Activated CD4-positive, alpha-beta T cell treated with anti-CD3 and anti-CD28 coated beads, Interleukin-2, Interleukin-6, amounts not matched to agents 100 ng/mL and 50 ng/mL, durations not matched to agents 16 hours and 8 hours (primary cell): ENCODE data around the gene JAGN1.
"Not testable (repeated sequence)": the region's sequence is repeated elsewhere in the genome, so short reads cannot be mapped to it uniquely, and the experiment has no call there.

Source experiments
- DNase-seq: peaks from one replicate; pipeline ENCODE4 v3.0.0-alpha.2; 2020

JAGN1 gene

DNA sequence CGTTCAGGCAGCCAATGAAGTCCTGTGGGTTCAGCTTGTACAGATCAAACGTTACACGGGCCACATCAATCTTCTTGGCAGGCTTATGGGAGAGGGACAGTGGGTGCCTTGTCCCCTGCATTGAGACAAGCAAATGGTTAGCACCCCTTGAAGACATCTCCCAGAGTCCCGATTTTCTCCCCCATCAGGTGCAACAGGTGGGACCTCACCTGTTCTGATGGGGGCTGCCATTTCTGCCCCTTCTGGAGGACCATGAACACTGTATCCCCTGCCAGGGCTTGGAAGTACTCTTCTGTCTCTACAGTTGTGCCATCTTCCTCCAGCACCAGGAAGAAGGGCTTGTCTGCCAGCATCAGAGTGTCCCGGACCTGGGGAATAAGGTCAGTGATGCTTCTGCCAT is 20.5 kb upstream of the JAGN1 start:
- no peak for DNase-seq

DNA sequence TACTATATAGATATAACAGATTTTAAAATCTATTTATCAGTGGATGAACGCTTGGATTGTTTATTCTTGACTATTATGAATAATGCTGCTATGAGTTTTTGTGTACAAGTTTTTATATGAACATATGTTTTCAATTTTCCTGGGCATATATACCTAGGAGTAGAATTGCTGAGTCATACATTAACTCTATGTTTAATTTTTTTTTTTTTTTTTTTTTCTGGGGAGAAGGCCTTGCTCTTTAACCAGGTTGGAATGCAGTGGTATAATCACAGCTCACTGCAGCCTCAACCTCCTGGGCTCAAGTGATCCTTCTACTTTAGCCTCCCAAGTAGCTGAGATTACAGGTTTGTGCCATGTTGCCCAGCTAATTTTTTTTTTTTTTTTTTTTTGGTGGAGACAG is 19.4 kb upstream of the JAGN1 start:
- no peak for DNase-seq

DNA sequence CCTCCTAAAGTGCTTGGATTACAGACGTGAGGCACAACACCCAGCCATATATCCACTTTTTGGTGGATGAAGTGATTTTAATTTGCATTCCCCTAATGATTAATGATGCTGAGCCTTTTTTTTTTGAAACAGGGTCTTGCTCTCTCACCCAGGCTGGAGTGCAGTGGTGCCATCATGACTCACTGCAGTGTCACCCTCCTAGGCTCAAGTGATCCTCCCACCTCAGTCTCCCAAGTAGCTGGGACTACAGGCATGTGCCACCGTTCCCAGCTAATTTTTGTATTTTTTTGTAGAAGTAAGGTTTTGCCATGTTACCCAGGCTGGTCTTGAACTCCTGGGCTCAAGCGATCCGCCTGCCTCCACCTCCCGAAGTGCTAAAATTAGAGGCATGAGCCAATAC is 18.3 kb upstream of the JAGN1 start:
- DNase-seq: not testable (repeated sequence)

DNA sequence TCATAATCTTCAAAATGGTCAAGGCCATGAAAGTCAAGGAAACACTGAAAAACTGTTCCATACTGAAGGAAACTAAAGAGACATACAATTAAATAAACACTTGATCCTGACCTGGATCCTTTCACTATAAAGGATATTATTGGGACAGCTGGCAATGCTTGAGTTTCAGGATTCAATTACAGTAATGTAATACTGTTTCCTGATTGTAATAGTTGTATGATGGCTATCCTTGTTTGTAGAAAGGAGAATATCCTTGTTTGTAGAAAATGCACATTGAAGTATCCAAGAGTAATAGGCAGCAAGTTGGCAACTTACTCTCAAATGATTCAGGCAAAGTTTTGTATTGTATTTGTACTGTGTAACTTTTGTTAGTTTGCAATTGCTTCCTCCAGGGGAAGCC is 15.0 kb upstream of the JAGN1 start:
- DNase-seq: no peak

DNA sequence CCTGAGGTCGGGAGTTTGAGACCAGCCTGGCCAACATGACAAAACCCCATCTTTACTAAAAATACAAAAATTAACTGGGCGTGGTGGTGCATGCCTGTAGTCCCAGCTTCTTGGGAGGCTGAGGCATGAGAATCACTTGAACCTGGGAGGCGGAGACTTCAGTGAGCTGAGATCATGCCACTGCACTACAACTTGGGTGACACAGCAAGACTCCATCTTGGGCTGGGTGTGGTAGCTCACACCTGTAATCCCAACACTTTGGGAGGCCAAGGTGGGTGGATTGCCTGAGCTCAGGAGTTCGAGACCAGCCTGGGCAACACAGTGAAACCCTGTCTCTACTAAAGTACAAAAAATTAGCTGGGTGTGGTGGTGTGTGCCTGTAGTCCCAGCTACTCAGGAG is 14.2 kb upstream of the JAGN1 start:
- DNase-seq: not testable (repeated sequence)

DNA sequence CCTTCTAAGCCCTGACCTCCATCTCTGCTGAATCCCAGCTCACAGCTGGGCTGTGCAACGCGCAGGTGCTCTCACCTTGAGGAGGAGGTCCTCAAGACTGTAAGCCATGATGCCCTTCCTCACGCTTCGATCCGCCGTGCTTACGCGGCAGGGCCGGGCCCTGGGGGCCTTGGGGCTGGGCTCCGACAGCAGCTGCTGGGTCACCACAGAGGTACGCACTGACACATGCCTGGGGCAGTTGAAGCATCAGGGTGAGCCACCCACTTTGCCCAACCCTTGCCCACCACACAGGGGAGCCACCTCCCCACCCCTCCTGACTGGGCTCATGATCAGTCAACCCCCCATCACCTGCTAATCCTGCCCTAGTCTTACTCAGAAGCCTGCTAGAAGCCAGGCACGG is 13.4 kb upstream of the JAGN1 start:
- no peak for DNase-seq

DNA sequence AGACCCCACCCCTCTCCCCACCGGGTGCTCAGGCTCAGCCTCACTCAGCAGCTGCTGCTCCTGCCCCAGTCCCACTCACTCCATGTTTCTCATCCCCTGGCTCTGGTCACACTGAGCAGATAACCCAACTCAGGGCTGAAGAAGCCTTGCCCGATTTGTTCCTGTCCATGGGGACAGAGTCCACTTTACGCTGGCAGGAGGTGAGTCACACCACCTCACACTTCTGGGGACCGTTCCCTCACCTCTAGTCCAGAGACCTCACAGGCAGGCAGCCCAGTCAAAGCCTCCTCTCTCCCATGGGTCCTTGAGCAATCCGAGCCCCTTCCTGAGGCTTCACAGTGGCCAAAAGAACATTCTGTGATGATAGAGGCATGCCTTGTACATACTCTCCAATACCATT is 11.7 kb upstream of the JAGN1 start:
- no peak for DNase-seq

DNA sequence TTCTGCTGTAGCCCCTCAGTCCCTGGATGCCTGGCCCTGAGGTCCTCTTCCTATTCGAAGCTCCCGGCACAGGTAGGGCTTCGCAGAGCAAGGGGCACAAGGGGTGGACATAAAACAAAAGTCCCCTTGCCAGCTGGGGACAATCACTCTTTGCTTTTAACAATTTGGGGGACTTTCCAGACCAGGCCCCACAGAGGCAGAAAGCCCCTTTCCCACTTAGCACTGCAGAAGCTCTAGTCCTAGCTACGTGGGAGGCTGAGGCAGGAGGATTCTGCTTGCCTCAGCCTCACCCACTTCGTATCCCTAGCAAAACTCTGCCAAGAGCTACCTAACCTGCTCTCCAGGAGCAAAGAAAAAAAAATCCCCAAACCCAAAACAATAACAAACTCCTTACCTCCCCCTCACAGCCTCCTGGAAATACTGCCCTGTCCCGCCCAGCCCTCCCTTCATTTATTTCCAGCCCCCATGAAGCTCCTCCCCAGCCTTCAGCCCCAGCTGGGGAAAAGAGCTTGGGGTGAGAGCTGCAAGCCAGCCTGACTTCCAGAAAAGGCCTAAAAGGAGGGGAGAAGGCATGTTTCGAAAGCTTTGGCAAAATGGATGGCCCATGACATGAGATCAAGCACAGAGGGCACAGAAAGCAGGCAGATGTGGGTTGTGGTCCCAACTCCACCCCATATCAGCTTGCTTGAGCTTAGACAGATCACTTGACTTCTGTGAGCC is 10.4 kb upstream of the JAGN1 start, which contains the start of gene CIDEC:
CIDEC (minus strand) TSS at position 424 of the 720 bp plus-strand sequence. CDS start 1,767 bp downstream, outside the sequence.
- no peak for DNase-seq

DNA sequence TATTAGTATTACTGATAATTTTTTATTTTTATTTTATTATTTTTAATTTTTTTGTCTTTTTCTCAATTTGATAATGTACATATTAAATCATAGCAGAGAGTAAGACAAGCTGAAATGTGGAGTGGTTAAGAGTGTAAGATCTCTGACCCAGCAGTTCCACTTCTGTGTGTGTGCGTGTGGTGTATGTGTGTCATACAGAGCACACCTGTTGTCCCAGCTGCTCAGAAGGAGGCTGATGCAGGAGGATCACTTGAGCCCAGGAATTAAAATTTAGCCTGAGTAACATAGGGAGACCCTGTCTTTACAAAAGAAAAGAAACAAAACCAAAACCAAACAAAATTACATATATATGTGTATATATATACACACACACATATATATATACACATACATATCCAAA is 9.0 kb upstream of the JAGN1 start:
- DNase-seq: no peak

DNA sequence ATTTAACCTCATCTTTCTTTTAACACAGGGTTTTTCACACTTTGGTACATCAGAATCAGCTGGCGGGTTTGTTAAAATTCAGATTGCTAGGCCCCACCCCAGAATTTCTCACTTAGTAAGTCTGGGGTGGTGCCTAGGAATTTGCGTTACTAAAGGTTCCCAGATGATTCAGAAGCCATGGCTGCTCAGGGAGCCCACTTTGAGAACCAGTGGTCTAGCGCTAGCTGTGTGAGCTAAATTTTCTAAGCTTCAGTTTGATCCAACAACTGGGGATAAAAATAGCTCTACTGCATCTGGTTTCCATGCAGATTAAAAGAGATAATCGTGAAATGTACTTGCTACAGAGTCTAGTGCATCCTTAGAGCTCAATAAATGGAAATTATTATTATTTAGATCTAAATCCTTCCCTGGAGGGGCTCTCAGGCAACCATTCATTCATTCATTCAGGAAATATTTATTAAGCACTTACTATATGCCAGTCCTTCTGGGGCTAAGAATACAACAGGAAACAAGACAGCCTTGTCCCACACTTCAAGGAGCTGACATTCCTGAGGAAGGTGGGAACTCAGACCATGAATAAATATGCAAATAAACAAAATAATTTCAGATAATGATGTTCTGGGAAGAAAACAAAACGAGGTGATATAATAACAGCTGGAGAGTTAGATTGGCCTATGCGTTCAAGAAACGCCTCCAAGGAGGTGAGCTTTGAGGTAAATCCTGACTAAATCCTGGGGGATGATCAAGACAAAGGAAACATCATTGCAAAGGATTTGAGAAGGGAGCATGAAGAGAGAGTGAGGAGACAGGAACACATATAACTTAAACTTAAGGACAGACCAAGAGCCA is 6.5 kb upstream of the JAGN1 start:
- DNase-seq: no peak

DNA sequence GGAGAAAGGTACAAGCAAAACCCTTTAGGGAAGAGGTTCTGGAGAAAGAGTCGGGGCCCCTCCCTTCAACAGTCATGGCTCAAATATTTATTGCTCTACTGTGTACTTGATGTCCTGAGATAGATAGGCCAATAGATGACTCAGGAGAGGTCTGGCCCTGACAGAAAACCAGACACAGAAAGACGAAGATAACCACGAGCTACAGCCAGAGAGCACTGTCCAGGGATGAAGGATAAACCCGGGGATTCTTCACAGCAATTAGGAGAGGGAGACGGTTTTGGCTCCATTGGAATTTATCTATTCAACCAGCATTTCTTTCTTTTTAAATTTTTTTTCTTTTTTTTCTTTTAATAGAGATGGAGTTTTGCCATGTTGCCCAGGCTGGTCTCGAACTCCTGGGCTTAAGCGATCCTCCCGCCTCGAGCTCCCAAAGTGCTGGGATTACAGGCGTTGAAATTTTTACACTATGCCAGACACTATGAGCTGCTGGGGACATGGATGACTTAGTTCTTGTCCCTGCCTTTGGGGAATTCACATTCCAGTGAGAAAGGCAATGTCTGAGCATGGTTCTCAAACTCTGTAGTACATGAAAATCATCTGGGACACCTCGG is 5.8 kb upstream of the JAGN1 start:
- no peak for DNase-seq

DNA sequence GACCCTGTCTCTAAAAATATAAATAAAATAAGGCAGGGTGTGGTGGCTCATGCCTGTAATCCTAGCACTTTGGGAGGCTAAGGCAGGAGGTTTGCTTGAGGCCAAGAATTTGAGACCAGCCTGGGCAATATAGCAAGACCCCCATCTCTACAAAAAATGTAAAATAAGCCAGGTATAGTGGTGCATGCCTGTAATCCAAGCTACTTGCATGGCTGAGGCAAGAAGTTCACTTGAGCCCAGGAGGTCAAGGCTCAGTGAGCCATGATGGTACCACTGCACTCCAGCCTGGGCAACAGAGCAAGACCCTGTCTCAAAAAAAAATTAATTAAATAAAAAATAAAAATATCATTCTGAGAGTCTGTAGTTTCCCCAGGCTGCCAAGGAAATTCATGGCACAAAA is 4.1 kb upstream of the JAGN1 start:
- no peak for DNase-seq

DNA sequence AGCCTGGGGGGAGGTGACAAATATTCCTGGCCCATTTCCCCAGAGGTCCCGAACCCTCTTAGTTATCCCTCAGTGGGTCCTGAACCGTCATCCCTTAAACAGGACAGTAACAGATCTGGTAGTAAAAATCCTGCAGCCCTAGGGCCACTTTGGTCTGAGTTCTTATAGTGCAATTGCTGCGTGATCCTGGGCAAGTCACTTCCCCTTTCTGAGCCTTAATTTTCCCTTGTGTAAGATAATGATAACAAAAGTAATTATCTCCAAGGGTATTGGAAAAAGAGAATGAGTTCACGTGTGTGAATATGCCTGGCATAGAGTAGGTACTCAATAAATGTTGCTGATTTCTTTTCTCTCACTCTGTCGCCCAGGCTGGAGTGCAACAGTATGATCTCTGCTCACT is 2.9 kb upstream of the JAGN1 start:
- no peak for DNase-seq

DNA sequence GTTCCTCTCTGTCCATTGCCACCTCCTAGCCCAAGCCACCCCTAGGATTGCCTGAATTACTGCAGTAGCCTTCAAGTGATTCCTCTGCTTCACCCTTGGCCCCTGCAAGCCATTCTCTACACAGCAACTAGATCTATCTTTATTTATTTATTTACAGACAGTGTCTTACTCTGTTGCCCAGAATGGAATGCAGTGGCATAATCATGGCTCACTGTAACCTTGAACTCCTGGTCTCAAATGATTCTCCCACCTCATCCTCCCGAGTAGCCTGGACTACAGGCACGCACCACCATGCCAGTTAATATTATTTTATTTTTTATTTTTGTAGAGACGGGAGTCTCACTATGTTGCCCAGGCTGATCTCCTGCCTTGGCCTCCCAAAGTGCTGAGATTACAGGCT is 1.9 kb upstream of the JAGN1 start:
- DNase-seq: no peak

DNA sequence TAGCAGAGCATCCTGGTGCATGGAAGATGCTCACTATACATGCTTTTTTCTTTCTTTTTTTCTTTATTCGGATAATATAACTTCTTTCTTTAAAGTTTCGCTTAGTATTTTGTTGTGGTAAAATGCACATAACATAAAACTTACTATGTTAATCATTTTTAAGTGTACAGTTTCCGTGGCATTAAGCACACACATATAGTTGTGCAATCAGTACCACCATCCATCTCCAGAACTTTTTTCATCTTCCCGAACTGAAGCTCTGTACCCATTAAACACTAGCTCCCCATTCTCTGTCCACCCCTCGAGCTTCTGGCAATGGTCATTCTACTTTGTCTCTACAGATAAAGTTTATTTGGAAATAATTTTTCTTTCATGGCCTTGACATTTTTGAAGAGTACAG is 1.0 kb upstream of the JAGN1 start:
- DNase-seq: no peak

DNA sequence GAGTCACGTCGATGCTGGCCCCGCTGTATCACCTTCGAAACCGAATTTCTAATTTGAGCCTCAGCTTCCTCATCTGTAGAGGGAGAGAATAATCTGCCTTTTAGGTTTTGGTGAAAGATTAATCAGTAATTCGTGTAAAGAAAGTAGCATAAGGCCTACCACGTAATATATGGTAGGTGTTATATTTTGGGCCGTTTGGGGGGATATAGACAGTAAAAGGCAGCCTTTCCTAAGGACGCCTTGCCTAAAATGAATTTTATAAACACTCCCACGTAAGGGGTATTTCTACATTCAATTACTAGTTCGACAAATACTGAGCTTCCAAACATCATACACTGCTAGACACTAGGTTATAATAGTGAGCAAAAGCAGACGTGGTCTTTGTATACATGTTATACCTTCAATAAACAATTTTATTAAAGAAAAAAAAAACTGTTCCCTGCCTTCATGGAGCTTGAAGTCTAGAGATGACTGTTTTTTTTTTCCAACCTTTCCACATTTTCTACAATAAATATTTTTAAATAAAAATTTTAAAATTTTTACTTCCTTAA is 737 bp downstream of the JAGN1 start:
- DNase-seq: no peak

DNA sequence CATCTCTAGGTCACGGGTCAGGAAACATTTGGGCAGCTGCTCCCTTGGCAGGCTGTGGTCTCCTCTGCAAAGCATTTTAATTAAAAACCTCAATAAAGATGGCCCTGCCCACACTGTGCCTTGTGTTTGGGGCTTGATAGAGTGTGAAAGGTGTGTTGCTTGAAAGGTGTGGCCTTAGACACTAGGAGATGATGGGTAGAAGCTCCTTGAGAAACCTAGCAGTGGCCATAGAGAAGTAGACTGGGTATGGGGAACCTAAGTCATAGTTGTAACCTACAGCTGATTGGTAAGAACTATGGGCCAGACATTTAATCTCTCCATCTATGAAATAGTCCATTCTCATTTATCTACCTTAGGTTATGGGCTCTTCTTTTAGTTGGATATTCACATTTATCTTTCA is 3.3 kb downstream of the JAGN1 start:
- no peak for DNase-seq

DNA sequence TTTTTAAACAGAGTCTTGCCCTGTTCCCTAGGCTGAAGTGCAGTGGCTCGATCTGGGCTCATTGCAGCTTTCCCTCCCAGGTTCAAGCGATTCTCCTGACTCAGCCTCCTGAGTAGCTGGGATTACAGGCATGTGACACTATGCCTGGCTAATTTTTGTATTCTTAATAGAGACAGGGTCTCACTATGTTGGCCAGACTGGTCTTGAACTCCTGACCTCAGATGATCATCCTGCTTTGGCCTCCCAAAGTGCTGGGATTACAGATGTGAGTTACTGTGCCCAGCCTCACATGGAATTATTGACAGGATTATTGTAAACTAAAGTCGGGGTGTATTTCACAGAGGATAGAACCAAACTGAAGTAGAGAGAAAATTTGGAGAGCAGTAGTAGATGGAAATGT is 5.3 kb downstream of the JAGN1 start:
- DNase-seq: not testable (repeated sequence)

DNA sequence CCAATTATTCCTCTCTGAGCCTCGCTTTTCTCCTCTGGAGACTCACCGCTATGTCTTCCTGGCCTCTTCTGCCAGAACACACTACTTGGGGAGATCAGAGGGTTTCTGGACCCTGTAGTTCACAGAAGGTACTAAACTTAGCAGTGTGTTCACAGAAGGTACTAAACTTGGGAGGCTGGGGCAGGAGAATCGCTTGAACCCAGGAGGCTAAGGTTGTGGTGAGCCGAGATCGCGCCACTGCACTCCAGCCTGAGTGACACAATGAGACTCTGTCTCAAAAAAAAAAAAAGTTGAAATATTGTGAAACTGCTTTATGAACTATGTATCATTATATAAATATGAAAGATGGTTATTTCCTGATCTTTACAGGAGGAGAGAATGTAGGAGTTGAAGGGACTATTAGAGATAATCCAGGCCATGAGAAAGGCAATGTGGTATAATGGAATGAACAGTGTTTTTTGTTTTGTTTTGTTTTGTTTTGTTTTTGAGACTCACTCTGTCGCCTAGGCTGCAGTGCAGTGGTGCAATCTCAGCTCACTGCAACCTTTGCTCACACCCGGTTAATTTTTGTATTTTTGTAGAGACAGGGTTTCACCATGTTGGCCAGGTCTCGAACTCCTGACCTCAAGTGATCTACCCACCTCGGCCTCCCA is 6.5 kb downstream of the JAGN1 start:
- DNase-seq: not testable (repeated sequence)

DNA sequence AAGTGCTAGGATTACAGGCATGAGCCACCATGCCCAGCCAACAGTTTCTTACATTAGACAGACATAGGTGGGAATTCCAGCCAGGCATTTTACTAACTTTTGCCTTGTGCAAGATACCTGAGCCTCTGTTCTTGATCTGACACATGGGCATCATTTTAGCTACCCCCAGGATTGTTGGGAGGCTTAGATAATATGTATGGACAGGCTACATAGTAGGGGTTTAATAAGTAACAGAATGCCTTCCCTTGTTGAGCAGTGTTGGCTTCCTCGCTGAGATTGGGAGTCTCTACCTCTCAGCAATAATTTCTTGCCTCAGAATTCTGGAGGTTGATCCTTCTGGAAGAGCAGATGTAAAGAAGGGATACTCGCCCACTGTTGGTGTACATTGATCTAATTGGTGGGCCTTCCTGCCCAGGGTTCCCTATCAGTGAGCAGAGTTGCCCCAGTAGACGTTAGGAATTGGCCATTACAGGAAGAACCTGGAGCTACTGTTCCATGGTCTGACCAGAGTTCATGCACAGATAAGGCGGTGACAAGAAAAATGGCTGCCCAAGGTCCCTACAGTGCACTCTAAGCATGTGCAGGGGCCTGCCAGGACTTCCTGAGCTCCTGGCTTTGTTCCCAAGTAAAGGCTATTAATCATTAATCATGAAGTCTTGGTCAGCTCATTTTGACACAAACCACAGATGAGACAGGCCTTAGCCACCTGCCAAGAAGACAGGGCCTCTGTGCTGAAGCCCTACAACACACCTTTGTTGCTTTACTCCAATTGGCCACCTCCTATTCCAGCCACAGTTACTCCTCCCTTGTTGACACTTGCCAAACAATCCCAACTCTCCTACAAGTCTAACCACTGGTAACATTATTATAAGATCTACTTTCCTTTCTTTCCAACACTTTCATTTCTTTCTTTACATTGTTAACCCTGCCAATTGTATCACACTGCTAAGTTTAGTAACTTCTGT is 7.3 kb downstream of the JAGN1 start:
- no peak for DNase-seq

DNA sequence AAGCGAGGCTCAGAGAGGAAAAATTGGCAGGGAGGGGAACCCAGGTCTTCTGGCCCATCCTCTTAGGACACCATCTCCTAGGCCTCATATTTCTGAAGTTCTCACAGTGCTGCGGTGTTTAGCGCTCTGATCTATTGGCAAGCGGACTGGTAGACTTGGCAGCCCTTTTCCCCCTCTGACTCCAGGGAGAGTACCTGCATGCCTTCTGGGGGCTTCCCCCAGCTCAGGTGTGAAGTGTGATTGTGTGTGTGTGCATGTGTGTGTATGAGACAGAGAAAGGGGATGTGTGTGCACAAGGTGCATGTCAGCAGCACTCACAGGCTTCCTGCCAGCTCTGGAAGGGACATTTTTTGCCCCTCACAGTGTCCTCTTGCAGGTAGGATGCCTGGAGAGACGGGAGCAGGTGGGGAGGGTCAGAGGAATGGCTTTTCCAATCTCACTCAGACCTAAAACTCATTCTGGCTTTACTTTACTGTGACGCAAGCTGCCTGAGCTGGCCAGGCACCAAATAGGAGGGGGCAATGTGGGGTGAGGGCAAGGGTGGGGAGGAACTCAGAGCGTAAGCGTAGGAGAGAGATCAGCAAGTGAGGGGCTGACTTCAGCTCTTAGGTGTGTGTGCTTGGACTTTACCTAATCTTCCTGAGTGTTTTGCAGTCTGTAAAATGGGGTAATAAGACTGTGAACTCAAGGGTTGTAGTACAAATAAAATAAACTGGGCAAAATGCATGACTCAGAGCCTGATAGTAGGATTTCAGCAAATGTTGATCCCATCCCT is 8.2 kb downstream of the JAGN1 start:
- no peak for DNase-seq
